ENCODE results near the gene TNIK. TPM values are rescaled to one million over a fixed set of nuclear protein-coding genes. Genes with fewer than 3 reads are reported as not detected.

The TNIK gene
- total and polyA plus RNA-seq, 5 donors, result 8.1 to 27.4 (median 21.6) TPM

- peaks cover 2% of the 10 kb centered on the region for H3K4me1 ChIP-seq (ENCODE audit: control insufficient read depth, insufficient read depth, low read length)
- 74% methylated on average over 1 of the region's 1 CpG for WGBS
- ATAC-seq, result no peak
- H3K9me3 ChIP-seq (ENCODE audit: control insufficient read depth, low read length), result no peaks in the 10 kb centered on the region
- no peak overlapping the region for H3K27ac ChIP-seq (ENCODE audit: low read length)
- H3K27me3 ChIP-seq (ENCODE audit: control insufficient read depth, insufficient read depth), result no peaks in the 10 kb centered on the region
- intact Hi-C loops (cut with DNase I), result loop anchor here in 1 of 4 donors (10.0 kb wide), 1 partner anchor 286 kb away; no protein-coding TSS in a partner anchor
- DNase-seq, result no peak
- H3K4me3 ChIP-seq (ENCODE audit: low read length), result no peak overlapping the region
Measured at GRCh38 chr3:171470714-171471227, 10.6 kb upstream of the TNIK start.

DNA sequence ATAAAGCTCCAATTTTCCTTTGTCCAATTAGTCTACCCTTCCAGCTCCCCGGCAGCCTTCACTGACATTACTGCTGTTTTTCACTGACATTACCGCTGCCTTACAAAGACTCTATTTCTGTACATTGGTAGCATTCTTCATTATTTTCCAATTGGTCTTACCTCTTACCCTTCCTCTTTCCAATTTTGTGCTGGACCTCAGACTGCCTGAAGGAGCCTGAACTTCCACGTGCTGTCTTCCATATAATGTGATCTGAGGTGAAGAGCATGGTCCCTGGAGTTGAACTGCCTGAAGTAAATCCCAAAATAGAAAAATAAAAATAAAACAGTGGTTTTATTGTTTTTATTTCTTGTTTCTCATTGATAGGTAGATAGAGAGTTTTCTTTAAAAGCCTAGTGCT is 9.2 kb upstream of the TNIK start:
- H3K27me3 ChIP-seq (ENCODE audit: control insufficient read depth, insufficient read depth), result no peaks in the 10 kb centered on the region
- DNase-seq (no peak), ATAC-seq (no peak)
- no peak overlapping the region for H3K27ac ChIP-seq (ENCODE audit: low read length)
- no peaks in the 10 kb centered on the region for H3K9me3 ChIP-seq (ENCODE audit: control insufficient read depth, low read length)
- intact Hi-C loops (cut with DNase I), result loop anchor here in 2 of 4 donors (10.0 kb wide), 3 partner anchors 85 to 285 kb away; no protein-coding TSS in a partner anchor
- H3K4me1 ChIP-seq (ENCODE audit: control insufficient read depth, insufficient read depth, low read length), result peaks cover 2% of the 10 kb centered on the region
- WGBS, result 87% methylated on average over 3 of the region's 3 CpGs
- H3K4me3 ChIP-seq (ENCODE audit: low read length), result no peak overlapping the region

GRCh38 chr3:171468296-171468906 is 8.2 kb upstream of the TNIK start:
- intact Hi-C loops (cut with DNase I), result loop anchor here in 2 of 4 donors (10.0 kb wide), 3 partner anchors 86 to 284 kb away; no protein-coding TSS in a partner anchor
- WGBS, result 88% methylated on average over 6 of the region's 6 CpGs
- H3K4me3 ChIP-seq (ENCODE audit: low read length), result no peak overlapping the region

GRCh38 chr3:171465763-171466162 is 5.6 kb upstream of the TNIK start:
- Histone ChIP-seq H3K27ac (ENCODE audit: low read length) (no peak overlapping the region), H3K27me3 (ENCODE audit: control insufficient read depth, insufficient read depth) (no peaks in the 10 kb centered on the region), H3K4me1 (ENCODE audit: control insufficient read depth, insufficient read depth, low read length) (peaks cover 2% of the 10 kb centered on the region), H3K9me3 (ENCODE audit: control insufficient read depth, low read length) (no peaks in the 10 kb centered on the region), H3K4me3 (ENCODE audit: low read length) (no peak overlapping the region)
- WGBS, result 92% methylated on average over 3 of the region's 3 CpGs
- intact Hi-C loops (cut with DNase I), result loop anchor here in 2 of 4 donors (10.0 kb wide), 3 partner anchors 89 to 281 kb away; no protein-coding TSS in a partner anchor
- DNase-seq, result no peak
- no peak for ATAC-seq

More at GRCh38 chr3:171468296-171468906, 8.2 kb upstream of the TNIK start:
- no peaks in the 10 kb centered on the region for H3K9me3 ChIP-seq (ENCODE audit: control insufficient read depth, low read length)
- DNase-seq (no peak), ATAC-seq (no peak)
- no peak overlapping the region for H3K27ac ChIP-seq (ENCODE audit: low read length)
- H3K4me1 ChIP-seq (ENCODE audit: control insufficient read depth, insufficient read depth, low read length), result peaks cover 2% of the 10 kb centered on the region
- no peaks in the 10 kb centered on the region for H3K27me3 ChIP-seq (ENCODE audit: control insufficient read depth, insufficient read depth)

GRCh38 chr3:171464462-171464861 is 4.3 kb upstream of the TNIK start:
- WGBS, result 89% methylated on average over 3 of the region's 3 CpGs
- Histone ChIP-seq H3K4me1 (ENCODE audit: control insufficient read depth, insufficient read depth, low read length) (peaks cover 2% of the 10 kb centered on the region), H3K4me3 (ENCODE audit: low read length) (no peak overlapping the region), H3K9me3 (ENCODE audit: control insufficient read depth, low read length) (no peaks in the 10 kb centered on the region), H3K27me3 (ENCODE audit: control insufficient read depth, insufficient read depth) (no peaks in the 10 kb centered on the region), H3K27ac (ENCODE audit: low read length) (no peak overlapping the region)
- DNase-seq (no peak), ATAC-seq (no peak)
- intact Hi-C loops (cut with DNase I), result loop anchor here in 2 of 4 donors (10.0 kb wide), 3 partner anchors 90 to 280 kb away; no protein-coding TSS in a partner anchor

GRCh38 chr3:171462224-171462623 is 2.0 kb upstream of the TNIK start:
- no peak overlapping the region for H3K27ac ChIP-seq (ENCODE audit: low read length)
- H3K27me3 ChIP-seq (ENCODE audit: control insufficient read depth, insufficient read depth), result no peaks in the 10 kb centered on the region
- ATAC-seq (no peak), DNase-seq (no peak)
- intact Hi-C loops (cut with DNase I), result loop anchor here in 2 of 4 donors (10.0 kb wide), 3 partner anchors 93 to 277 kb away; no protein-coding TSS in a partner anchor
- 69% methylated on average over 1 of the region's 1 CpG for WGBS
- peaks cover 3% of the 10 kb centered on the region for H3K4me1 ChIP-seq (ENCODE audit: control insufficient read depth, insufficient read depth, low read length)
- H3K4me3 ChIP-seq (ENCODE audit: low read length), result no peak overlapping the region
- no peaks in the 10 kb centered on the region for H3K9me3 ChIP-seq (ENCODE audit: control insufficient read depth, low read length)

- Histone ChIP-seq H3K4me3 (ENCODE audit: low read length) (peak overlapping the region; percentile 70), H3K27me3 (ENCODE audit: control insufficient read depth, insufficient read depth) (no peaks in the 10 kb centered on the region), H3K27ac (ENCODE audit: low read length) (no peak overlapping the region), H3K4me1 (ENCODE audit: control insufficient read depth, insufficient read depth, low read length) (peaks cover 3% of the 10 kb centered on the region), H3K9me3 (ENCODE audit: control insufficient read depth, low read length) (no peaks in the 10 kb centered on the region)
- intact Hi-C loops (cut with DNase I), result loop anchor here in 2 of 4 donors (10.0 kb wide), 3 partner anchors 93 to 277 kb away; no protein-coding TSS in a partner anchor
- DNase-seq, result no peak
- no peak for ATAC-seq
- 24% methylated on average over 2 of the region's 2 CpGs for WGBS
Measured at GRCh38 chr3:171461525-171461917, 1.3 kb upstream of the TNIK start.

DNA sequence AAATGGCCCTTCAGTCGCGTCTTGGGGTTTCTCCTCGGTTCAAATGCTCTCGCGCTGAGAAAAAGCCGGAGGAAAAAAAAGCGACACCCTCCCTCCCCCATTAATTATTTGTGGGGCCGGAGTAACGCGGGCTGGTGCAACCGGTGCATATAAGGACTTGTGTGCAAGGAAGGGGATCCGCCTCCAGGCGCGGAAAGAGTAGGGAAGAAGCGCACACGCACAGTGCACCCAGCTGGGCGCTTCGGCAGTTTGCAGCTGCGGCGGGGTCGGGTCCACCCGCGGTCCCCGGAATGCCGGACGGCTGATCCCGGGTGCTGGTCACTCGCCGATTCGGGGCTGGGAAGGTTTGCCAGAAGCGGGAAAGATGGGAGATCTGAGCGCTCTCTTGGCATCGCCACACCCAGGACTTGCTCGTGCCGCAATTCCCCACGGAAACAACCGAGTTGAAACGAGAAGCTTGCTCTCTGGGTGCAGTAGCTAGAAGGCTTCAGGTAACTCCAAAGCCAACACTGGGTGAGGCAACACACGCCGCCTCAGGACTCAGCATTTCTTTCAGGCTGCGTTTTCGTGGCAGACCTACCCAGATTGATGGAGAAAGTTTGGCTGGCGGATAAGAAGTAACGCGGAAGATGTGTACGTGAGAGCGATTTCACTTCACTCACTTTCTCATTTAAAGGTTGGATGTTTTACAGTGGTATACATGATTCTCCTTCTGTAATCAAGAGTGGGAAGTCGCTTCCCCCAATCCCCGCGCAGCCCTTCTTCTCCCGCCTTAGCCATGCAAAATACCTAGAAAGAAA is 720 bp upstream of the TNIK start:
- Histone ChIP-seq H3K4me1 (ENCODE audit: control insufficient read depth, insufficient read depth, low read length) (peaks cover 3% of the 10 kb centered on the region), H3K27me3 (ENCODE audit: control insufficient read depth, insufficient read depth) (no peaks in the 10 kb centered on the region), H3K9me3 (ENCODE audit: control insufficient read depth, low read length) (no peaks in the 10 kb centered on the region), H3K4me3 (ENCODE audit: low read length) (peak overlapping the region; percentile 70), H3K27ac (ENCODE audit: low read length) (peak overlapping the region; percentile 40)
- WGBS, result 1% methylated on average over 51 of the region's 51 CpGs
- ATAC-seq (peak; percentile 71 to 81), DNase-seq (peak; percentile 49 to 88 (median 84))
- intact Hi-C loops (cut with DNase I), result loop anchor here in 2 of 4 donors (10.0 kb wide), 3 partner anchors 94 to 276 kb away; no protein-coding TSS in a partner anchor

GRCh38 chr3:171459137-171459941 is 866 bp downstream of the TNIK start:
- DNase-seq (peak; percentile 16 to 64 (median 64)), ATAC-seq (peak; percentile 18 to 61)
- WGBS, result under 1% methylated on average over 36 of the region's 36 CpGs
- no peaks in the 10 kb centered on the region for H3K9me3 ChIP-seq (ENCODE audit: control insufficient read depth, low read length)
- no peaks in the 10 kb centered on the region for H3K27me3 ChIP-seq (ENCODE audit: control insufficient read depth, insufficient read depth)
- intact Hi-C loops (cut with DNase I), result loop anchor here in 2 of 4 donors (10.0 kb wide), 2 partner anchors 135 to 275 kb away; no protein-coding TSS in a partner anchor
- peaks cover 3% of the 10 kb centered on the region for H3K4me1 ChIP-seq (ENCODE audit: control insufficient read depth, insufficient read depth, low read length)
- H3K4me3 ChIP-seq (ENCODE audit: low read length), result peak overlapping the region; percentile 70
- H3K27ac ChIP-seq (ENCODE audit: low read length), result no peak overlapping the region

- Histone ChIP-seq H3K27me3 (ENCODE audit: control insufficient read depth, insufficient read depth) (no peaks in the 10 kb centered on the region), H3K27ac (ENCODE audit: low read length) (no peak overlapping the region), H3K4me3 (ENCODE audit: low read length) (peak overlapping the region; percentile 70), H3K4me1 (ENCODE audit: control insufficient read depth, insufficient read depth, low read length) (peaks cover 3% of the 10 kb centered on the region), H3K9me3 (ENCODE audit: control insufficient read depth, low read length) (no peaks in the 10 kb centered on the region)
- WGBS, result 4% methylated on average over 6 of the region's 6 CpGs
- intact Hi-C loops (cut with DNase I), result loop anchor here in 2 of 4 donors (10.0 kb wide), 2 partner anchors 134 to 274 kb away; no protein-coding TSS in a partner anchor
- ATAC-seq, result no peak
- no peak for DNase-seq
Measured at GRCh38 chr3:171458864-171459136, 1.4 kb downstream of the TNIK start.
